Ishikawa (cell line): ENCODE data around the gene MYOF.

Source experiments
- CEBPB ChIP-seq: IDR thresholded peaks from 2 replicates; pipeline ENCODE4 v1.6.1; 2012
- CREB1 ChIP-seq: IDR thresholded peaks from 2 replicates; pipeline ENCODE4 v1.6.1; 2012; ENCODE audit warnings: low read depth
- EGR1 ChIP-seq: IDR thresholded peaks from 2 replicates; pipeline ENCODE4 v1.6.1; 2012
- EP300 ChIP-seq: IDR thresholded peaks from 2 replicates; pipeline ENCODE4 v1.6.1; 2012; ENCODE audit warnings: borderline replicate concordance
- FOXM1 ChIP-seq: IDR thresholded peaks from 2 replicates; pipeline ENCODE4 v1.6.1; 2012; ENCODE audit warnings: low read depth, borderline replicate concordance
- MAX ChIP-seq: IDR thresholded peaks from 2 replicates; pipeline ENCODE4 v1.6.1; 2012
- NFIC ChIP-seq: IDR thresholded peaks from 2 replicates; pipeline ENCODE4 v1.6.1; 2012
- RAD21 ChIP-seq: IDR thresholded peaks from 2 replicates; pipeline ENCODE4 v1.6.1; 2012; ENCODE audit warnings: low read depth
- REST ChIP-seq: IDR thresholded peaks from 2 replicates; pipeline ENCODE4 v1.6.1; 2012; ENCODE audit warnings: low read depth, mild to moderate bottlenecking
- TAF1 ChIP-seq: IDR thresholded peaks from 2 replicates; pipeline ENCODE4 v1.6.1; 2012; ENCODE audit warnings: low read depth, mild to moderate bottlenecking
- TCF12 ChIP-seq: IDR thresholded peaks from 2 replicates; pipeline ENCODE4 v1.6.1; 2012; ENCODE audit warnings: low read depth
- TEAD4 ChIP-seq: IDR thresholded peaks from 2 replicates; pipeline ENCODE4 v1.6.1; 2012
- USF1 ChIP-seq: IDR thresholded peaks from 2 replicates; pipeline ENCODE4 v1.6.1; 2012
- YY1 ChIP-seq: IDR thresholded peaks from 2 replicates; pipeline ENCODE4 v1.6.1; 2012; ENCODE audit warnings: low read depth
- ZBTB7A ChIP-seq: IDR thresholded peaks from 2 replicates; pipeline ENCODE4 v1.6.1; 2012; ENCODE audit warnings: low read depth

The MYOF gene

GRCh38 chr10:93417921-93418320 is 64.2 kb downstream of the MYOF start:
- TF ChIP-seq CEBPB: no peak
- TF ChIP-seq USF1: no peak
- TF ChIP-seq YY1: no peak
- TF ChIP-seq EGR1: no peak
- TF ChIP-seq REST: no peak
- no peak for TF ChIP-seq MAX
- no peak for TF ChIP-seq EP300
- no peak for TF ChIP-seq CREB1
- no peak for TF ChIP-seq RAD21
- no peak for TF ChIP-seq ZBTB7A

GRCh38 chr10:93417266-93417665 is 64.9 kb downstream of the MYOF start:
- TF ChIP-seq EGR1 (no peak), MAX (0 out of 2 replicates have a peak, but pooled peaks have one; percentile 48), USF1 (peak; percentile 32; the same call in 1 of the 2 replicates), REST (peak; percentile 87), NFIC (no peak)

GRCh38 chr10:93416824-93417223 is 65.3 kb downstream of the MYOF start:
- TF ChIP-seq TCF12: no peak
- TF ChIP-seq EGR1: no peak
- TF ChIP-seq CREB1: no peak
- no peak for TF ChIP-seq ZBTB7A
- TF ChIP-seq MAX: no peak
- no peak for TF ChIP-seq CEBPB
- no peak for TF ChIP-seq YY1
- TF ChIP-seq TEAD4: no peak
- no peak for TF ChIP-seq NFIC
- TF ChIP-seq EP300: no peak
- TF ChIP-seq FOXM1: no peak
- TF ChIP-seq REST: no peak
- no peak for TF ChIP-seq TAF1
- no peak for TF ChIP-seq RAD21
- no peak for TF ChIP-seq USF1

- TF ChIP-seq TCF12 (no peak), MAX (no peak), RAD21 (no peak), USF1 (no peak), YY1 (no peak), CEBPB (no peak), EP300 (no peak)
Observed at GRCh38 chr10:93415693-93416092, 66.4 kb downstream of the MYOF start.
